GM21737 (cell line): Measurements from ENCODE around the gene LRRC41.
"Not testable (repeated sequence)": the region's sequence is repeated elsewhere in the genome, so short reads cannot be mapped to it uniquely, and the experiment has no call there.

Experiments used
- ATAC-seq: cut with Tn5 transposase; IDR thresholded peaks from one replicate; pipeline ENCODE4 v1.9.1; 2021; ENCODE audit warnings: mild to moderate bottlenecking, moderate library complexity; ENCODE audit not compliant: unreplicated experiment

Gene LRRC41

GRCh38 chr1:46325285-46326076, 22.1 kb upstream of the LRRC41 start:
- not testable (repeated sequence) for ATAC-seq

- not testable (repeated sequence) for ATAC-seq
Measured at GRCh38 chr1:46322191-46322590, 18.8 kb upstream of the LRRC41 start.

- not testable (repeated sequence) for ATAC-seq
Measured at GRCh38 chr1:46319960-46320914, 16.8 kb upstream of the LRRC41 start.

- not testable (repeated sequence) for ATAC-seq
Measured at GRCh38 chr1:46319301-46319700, 15.9 kb upstream of the LRRC41 start.

GRCh38 chr1:46317323-46317722, 13.9 kb upstream of the LRRC41 start:
- no peak for ATAC-seq

GRCh38 chr1:46315669-46316403, 12.4 kb upstream of the LRRC41 start:
- ATAC-seq = no peak

- ATAC-seq = no peak
Measured at GRCh38 chr1:46310321-46310720, 6.9 kb upstream of the LRRC41 start.

- no peak for ATAC-seq
Measured at GRCh38 chr1:46309401-46310159, 6.2 kb upstream of the LRRC41 start.

GRCh38 chr1:46306159-46306530, 2.7 kb upstream of the LRRC41 start:
- ATAC-seq = no peak

GRCh38 chr1:46303872-46304326, 483 bp upstream of the LRRC41 start:
- ATAC-seq = no peak

- ATAC-seq = peak; percentile 11
Measured at GRCh38 chr1:46302641-46303037, 777 bp downstream of the LRRC41 start.

- peak; percentile 37 for ATAC-seq
Measured at GRCh38 chr1:46301808-46302640, 1.4 kb downstream of the LRRC41 start.

- no peak for ATAC-seq
Measured at GRCh38 chr1:46301406-46301807, 2.0 kb downstream of the LRRC41 start.

GRCh38 chr1:46300673-46301405, 2.6 kb downstream of the LRRC41 start:
- no peak for ATAC-seq

- no peak for ATAC-seq
Measured at GRCh38 chr1:46298387-46298786, 5.0 kb downstream of the LRRC41 start.

GRCh38 chr1:46295306-46295705, 8.1 kb downstream of the LRRC41 start:
- no peak for ATAC-seq

- no peak for ATAC-seq
Measured at GRCh38 chr1:46289976-46290375, 13.4 kb downstream of the LRRC41 start.

- no peak for ATAC-seq
Measured at GRCh38 chr1:46289134-46289494, 14.3 kb downstream of the LRRC41 start.
